ENCODE results near the gene ZNF317. TPM values are rescaled to one million over a fixed set of nuclear protein-coding genes. Genes with fewer than 3 reads are reported as not detected.

The ZNF317 gene
- total and polyA plus RNA-seq, 4 donors = 7.8 to 11.6 (median 10.5) TPM

GRCh38 chr19:9155591-9155990 lies 15.4 kb downstream of the ZNF317 start:
- peak overlapping the region in 2 of 3 donors; percentile 44 to 53 for H3K4me3 ChIP-seq (ENCODE audit: low read depth in 1 of 3, low read length in 3 of 3)
- H3K27me3 ChIP-seq (ENCODE audit: control insufficient read depth in 4 of 4, insufficient read depth in 4 of 4, low read length in 3 of 4) = no peaks in the 10 kb centered on the region
- peaks cover 28 to 61% (median 55%) of the 10 kb centered on the region in 4 donors for H3K36me3 ChIP-seq (ENCODE audit: control insufficient read depth in 4 of 4, insufficient read depth in 3 of 4, low read depth in 1 of 4, low read length in 3 of 4)
- DNase-seq (ENCODE audit: low spot score) = no peak
- no peaks in the 10 kb centered on the region for H3K4me1 ChIP-seq (ENCODE audit: control insufficient read depth in 4 of 4, insufficient read depth in 4 of 4, low read length in 3 of 4)
- no peak for TF ChIP-seq JUND (IDR thresholded peaks at IDR 0.05)
- TF ChIP-seq YY1 (IDR thresholded peaks at IDR 0.05) = no peak
- TF ChIP-seq GABPA (IDR thresholded peaks at IDR 0.05 in 1 of 2, conservative IDR thresholded peaks at IDR 0.05 in 1 of 2) = no peak
- TF ChIP-seq ATF3 (IDR thresholded peaks at IDR 0.05) = no peak
- 98% methylated on average over 4 of the region's 4 CpGs for WGBS
- peaks cover 20 to 44% (median 40%) of the 10 kb centered on the region in 4 donors for H3K9me3 ChIP-seq (ENCODE audit: control insufficient read depth in 4 of 4, low read length in 3 of 4)
- H3K27ac ChIP-seq (ENCODE audit: low read depth in 1 of 2, low read length in 2 of 2) = no peak overlapping the region
- H3K9ac ChIP-seq (ENCODE audit: low read depth in 1 of 2, low read length in 2 of 2) = no peak overlapping the region

DNA sequence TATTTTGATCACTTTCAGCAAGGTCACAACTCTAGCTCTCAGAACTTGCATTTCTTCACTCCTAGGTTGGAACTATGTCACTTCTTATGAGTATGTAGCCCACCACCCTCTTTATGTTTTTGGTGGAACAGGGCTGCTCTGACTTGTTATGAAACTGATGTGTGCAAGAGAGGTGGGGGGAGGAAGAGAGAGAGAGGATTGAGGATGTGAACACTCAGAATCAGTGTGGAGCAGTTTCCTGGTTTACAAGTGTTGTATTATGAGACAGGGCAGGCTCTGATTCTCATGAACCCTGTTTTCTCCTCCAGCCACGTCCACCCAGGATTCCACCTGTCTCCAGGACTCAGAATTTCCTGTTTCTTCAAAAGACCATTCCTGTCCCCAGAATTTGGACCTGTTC lies 16.1 kb downstream of the ZNF317 start:
- peak overlapping the region in 1 of 3 donors; percentile 44 for H3K4me3 ChIP-seq (ENCODE audit: low read depth in 1 of 3, low read length in 3 of 3)
- no peak overlapping the region for H3K27ac ChIP-seq (ENCODE audit: low read depth in 1 of 2, low read length in 2 of 2)
- no peak for DNase-seq (ENCODE audit: low spot score)
- H3K4me1 ChIP-seq (ENCODE audit: control insufficient read depth in 4 of 4, insufficient read depth in 4 of 4, low read length in 3 of 4) = no peaks in the 10 kb centered on the region
- peaks cover 22 to 51% (median 47%) of the 10 kb centered on the region in 4 donors for H3K9me3 ChIP-seq (ENCODE audit: control insufficient read depth in 4 of 4, low read length in 3 of 4)
- WGBS = 84% methylated on average over 1 of the region's 1 CpG
- no peak overlapping the region for H3K9ac ChIP-seq (ENCODE audit: low read depth in 1 of 2, low read length in 2 of 2)
- H3K36me3 ChIP-seq (ENCODE audit: control insufficient read depth in 4 of 4, insufficient read depth in 3 of 4, low read depth in 1 of 4, low read length in 3 of 4) = peaks cover 35 to 68% (median 62%) of the 10 kb centered on the region in 4 donors
- TF ChIP-seq ATF3 (IDR thresholded peaks at IDR 0.05) (no peak), FOXA1 (IDR thresholded peaks at IDR 0.05) (no peak), MAX (IDR thresholded peaks at IDR 0.05) (no peak), FOXA2 (IDR thresholded peaks at IDR 0.05) (no peak), NR2F2 (IDR thresholded peaks at IDR 0.05) (no peak), JUND (IDR thresholded peaks at IDR 0.05) (no peak), HNF4A (conservative IDR thresholded peaks at IDR 0.05) (no peak), GABPA (IDR thresholded peaks at IDR 0.05 in 1 of 2, conservative IDR thresholded peaks at IDR 0.05 in 1 of 2) (no peak), YY1 (IDR thresholded peaks at IDR 0.05) (no peak), HNF4G (IDR thresholded peaks at IDR 0.05) (no peak)
- H3K27me3 ChIP-seq (ENCODE audit: control insufficient read depth in 4 of 4, insufficient read depth in 4 of 4, low read length in 3 of 4) = no peaks in the 10 kb centered on the region

- H3K9ac ChIP-seq (ENCODE audit: low read depth in 1 of 2, low read length in 2 of 2) = no peak overlapping the region
- no peaks in the 10 kb centered on the region for H3K27me3 ChIP-seq (ENCODE audit: control insufficient read depth in 4 of 4, insufficient read depth in 4 of 4, low read length in 3 of 4)
- H3K4me1 ChIP-seq (ENCODE audit: control insufficient read depth in 4 of 4, insufficient read depth in 4 of 4, low read length in 3 of 4) = no peaks in the 10 kb centered on the region
- no peak for DNase-seq (ENCODE audit: low spot score)
- peaks cover 39 to 91% (median 84%) of the 10 kb centered on the region in 4 donors for H3K36me3 ChIP-seq (ENCODE audit: control insufficient read depth in 4 of 4, insufficient read depth in 3 of 4, low read depth in 1 of 4, low read length in 3 of 4)
- no peak for TF ChIP-seq FOXA2 (IDR thresholded peaks at IDR 0.05)
- TF ChIP-seq EGR1 (IDR thresholded peaks at IDR 0.05; ENCODE audit: low read depth in 2 of 2) = no peak
- no peak for TF ChIP-seq TAF1 (conservative IDR thresholded peaks at IDR 0.05)
- TF ChIP-seq SP1 (IDR thresholded peaks at IDR 0.05) = no peak
- no peak for TF ChIP-seq JUND (IDR thresholded peaks at IDR 0.05)
- TF ChIP-seq HNF4A (conservative IDR thresholded peaks at IDR 0.05) = no peak
- TF ChIP-seq YY1 (IDR thresholded peaks at IDR 0.05) = no peak
- TF ChIP-seq REST (IDR thresholded peaks at IDR 0.05) = no peak
- TF ChIP-seq HNF4G (IDR thresholded peaks at IDR 0.05) = no peak
- TF ChIP-seq, protein P1, sequence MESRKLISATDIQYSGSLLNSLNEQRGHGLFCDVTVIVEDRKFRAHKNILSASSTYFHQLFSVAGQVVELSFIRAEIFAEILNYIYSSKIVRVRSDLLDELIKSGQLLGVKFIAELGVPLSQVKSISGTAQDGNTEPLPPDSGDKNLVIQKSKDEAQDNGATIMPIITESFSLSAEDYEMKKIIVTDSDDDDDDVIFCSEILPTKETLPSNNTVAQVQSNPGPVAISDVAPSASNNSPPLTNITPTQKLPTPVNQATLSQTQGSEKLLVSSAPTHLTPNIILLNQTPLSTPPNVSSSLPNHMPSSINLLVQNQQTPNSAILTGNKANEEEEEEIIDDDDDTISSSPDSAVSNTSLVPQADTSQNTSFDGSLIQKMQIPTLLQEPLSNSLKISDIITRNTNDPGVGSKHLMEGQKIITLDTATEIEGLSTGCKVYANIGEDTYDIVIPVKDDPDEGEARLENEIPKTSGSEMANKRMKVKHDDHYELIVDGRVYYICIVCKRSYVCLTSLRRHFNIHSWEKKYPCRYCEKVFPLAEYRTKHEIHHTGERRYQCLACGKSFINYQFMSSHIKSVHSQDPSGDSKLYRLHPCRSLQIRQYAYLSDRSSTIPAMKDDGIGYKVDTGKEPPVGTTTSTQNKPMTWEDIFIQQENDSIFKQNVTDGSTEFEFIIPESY (IDR thresholded peaks at IDR 0.05) = no peak
- no peak for TF ChIP-seq ATF3 (IDR thresholded peaks at IDR 0.05)
- no peak for TF ChIP-seq MAX (IDR thresholded peaks at IDR 0.05)
- TF ChIP-seq, protein P2, sequence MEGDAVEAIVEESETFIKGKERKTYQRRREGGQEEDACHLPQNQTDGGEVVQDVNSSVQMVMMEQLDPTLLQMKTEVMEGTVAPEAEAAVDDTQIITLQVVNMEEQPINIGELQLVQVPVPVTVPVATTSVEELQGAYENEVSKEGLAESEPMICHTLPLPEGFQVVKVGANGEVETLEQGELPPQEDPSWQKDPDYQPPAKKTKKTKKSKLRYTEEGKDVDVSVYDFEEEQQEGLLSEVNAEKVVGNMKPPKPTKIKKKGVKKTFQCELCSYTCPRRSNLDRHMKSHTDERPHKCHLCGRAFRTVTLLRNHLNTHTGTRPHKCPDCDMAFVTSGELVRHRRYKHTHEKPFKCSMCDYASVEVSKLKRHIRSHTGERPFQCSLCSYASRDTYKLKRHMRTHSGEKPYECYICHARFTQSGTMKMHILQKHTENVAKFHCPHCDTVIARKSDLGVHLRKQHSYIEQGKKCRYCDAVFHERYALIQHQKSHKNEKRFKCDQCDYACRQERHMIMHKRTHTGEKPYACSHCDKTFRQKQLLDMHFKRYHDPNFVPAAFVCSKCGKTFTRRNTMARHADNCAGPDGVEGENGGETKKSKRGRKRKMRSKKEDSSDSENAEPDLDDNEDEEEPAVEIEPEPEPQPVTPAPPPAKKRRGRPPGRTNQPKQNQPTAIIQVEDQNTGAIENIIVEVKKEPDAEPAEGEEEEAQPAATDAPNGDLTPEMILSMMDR (IDR thresholded peaks at IDR 0.05; ENCODE audit: low read depth, low read length, missing input control) = no peak
- TF ChIP-seq RAD21 (IDR thresholded peaks at IDR 0.05) = no peak
- no peak for TF ChIP-seq RXRA (IDR thresholded peaks at IDR 0.05)
- TF ChIP-seq GABPA (IDR thresholded peaks at IDR 0.05 in 1 of 2, conservative IDR thresholded peaks at IDR 0.05 in 1 of 2) = no peak
- TF ChIP-seq FOXA1 (IDR thresholded peaks at IDR 0.05) = no peak
- TF ChIP-seq NR2F2 (IDR thresholded peaks at IDR 0.05) = no peak
- H3K4me3 ChIP-seq (ENCODE audit: low read depth in 1 of 3, low read length in 3 of 3) = peak overlapping the region in 2 of 3 donors; percentile 45 to 57
- no peak overlapping the region for H3K27ac ChIP-seq (ENCODE audit: low read depth in 1 of 2, low read length in 2 of 2)
- WGBS = 99% methylated on average over 13 of the region's 13 CpGs
- peaks cover 26 to 54% (median 46%) of the 10 kb centered on the region in 4 donors for H3K9me3 ChIP-seq (ENCODE audit: control insufficient read depth in 4 of 4, low read length in 3 of 4)
Measured at GRCh38 chr19:9159891-9160290, 19.7 kb downstream of the ZNF317 start.
